NCI-H2029 (cell line): ENCODE data around the gene WDR27.
"Not testable (repeated sequence)": the region's sequence is repeated elsewhere in the genome, so short reads cannot be mapped to it uniquely, and the experiment has no call there.

Source experiments
- DNase-seq: peaks from one replicate; lab custom pipeline; 2025; lab: John Stamatoyannopoulos, UW

The WDR27 gene

GRCh38 chr6:169434554-169434953, 267.3 kb downstream of the WDR27 start:
- not testable (repeated sequence) for DNase-seq

- DNase-seq = no peak
These were observed 272.8 kb downstream of the WDR27 start for GRCh38 chr6:169429001-169429400.

- no peak for DNase-seq
These were observed 273.3 kb downstream of the WDR27 start for GRCh38 chr6:169428532-169428931.

DNA sequence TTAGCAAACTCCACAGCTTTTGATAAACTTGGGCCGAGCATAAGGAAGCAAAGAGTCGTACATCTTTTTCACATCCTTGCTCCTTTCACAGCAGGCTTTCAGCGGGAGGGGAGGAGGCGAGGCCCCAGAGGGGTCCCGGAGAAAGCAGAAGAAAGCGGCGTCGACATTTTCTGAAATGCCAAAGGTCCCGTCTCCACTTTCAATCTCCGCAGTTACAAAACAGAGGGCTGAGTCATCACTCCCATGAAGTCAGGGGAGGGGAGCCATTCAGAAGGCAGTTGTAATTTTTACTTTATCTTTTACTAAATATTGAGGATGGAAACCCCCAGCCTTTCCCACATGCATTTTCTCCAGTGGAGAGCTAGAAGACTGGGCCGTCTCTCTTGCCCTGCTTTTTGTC, 274.0 kb downstream of the WDR27 start:
- DNase-seq = no peak

- DNase-seq = no peak
These were observed 275.2 kb downstream of the WDR27 start for GRCh38 chr6:169426611-169427010.

GRCh38 chr6:169425628-169426370, 276.0 kb downstream of the WDR27 start:
- no peak for DNase-seq

DNA sequence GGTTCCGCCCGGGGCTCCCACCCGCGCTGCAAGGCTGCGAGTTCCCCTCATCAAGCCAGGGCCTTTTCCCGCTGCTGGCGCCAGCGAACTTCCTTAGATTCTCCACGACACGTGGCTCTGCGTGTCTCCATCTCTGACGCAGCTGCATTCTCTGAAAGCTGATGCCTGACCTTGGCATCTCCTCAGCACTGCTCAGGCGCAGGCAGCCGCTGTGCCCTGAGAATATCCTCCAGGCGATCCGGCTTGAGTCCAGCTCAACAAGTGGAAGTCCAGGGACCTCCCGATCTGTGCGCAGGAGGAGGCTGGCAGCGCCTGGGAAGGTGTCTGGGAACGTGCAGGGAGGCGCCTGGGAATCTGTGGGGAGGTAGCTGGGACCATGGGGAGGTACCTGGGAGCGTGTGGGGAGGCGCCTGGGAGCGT, 277.0 kb downstream of the WDR27 start:
- DNase-seq = peak; percentile 35

GRCh38 chr6:169424149-169424804, 277.6 kb downstream of the WDR27 start:
- DNase-seq = no peak

DNA sequence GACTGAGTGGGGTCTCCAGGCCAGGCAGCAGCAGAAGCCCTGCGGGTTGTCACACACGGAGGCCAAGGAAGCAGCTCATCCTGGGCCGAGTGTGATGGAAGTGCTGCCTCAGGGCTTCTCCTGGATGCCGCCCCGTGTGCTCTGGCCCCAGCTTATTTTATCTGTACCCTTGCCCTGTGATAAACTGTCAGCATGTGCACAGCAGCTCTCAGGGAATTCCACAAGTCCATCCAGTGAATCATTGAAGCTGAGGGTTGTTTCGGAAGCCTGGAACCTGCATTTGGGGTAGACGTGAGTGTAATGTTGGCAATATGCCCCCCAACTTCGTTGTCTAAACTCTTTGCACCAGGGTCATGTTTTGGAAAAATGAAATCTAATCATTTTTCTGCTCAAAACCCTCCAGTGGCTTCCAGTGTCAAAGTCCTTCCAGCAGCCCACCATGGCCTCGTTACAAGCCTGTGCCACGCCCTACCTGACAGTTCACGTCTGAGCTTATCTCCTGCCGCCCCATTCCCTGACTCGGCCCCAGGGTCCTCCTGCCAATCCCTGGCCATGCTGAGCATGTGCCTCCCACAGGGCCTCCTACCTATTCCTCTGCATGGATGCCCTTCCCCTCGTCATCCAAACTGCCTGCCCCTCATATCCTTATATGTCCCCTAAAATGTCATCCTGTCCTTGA, 280.1 kb downstream of the WDR27 start:
- DNase-seq = no peak

DNA sequence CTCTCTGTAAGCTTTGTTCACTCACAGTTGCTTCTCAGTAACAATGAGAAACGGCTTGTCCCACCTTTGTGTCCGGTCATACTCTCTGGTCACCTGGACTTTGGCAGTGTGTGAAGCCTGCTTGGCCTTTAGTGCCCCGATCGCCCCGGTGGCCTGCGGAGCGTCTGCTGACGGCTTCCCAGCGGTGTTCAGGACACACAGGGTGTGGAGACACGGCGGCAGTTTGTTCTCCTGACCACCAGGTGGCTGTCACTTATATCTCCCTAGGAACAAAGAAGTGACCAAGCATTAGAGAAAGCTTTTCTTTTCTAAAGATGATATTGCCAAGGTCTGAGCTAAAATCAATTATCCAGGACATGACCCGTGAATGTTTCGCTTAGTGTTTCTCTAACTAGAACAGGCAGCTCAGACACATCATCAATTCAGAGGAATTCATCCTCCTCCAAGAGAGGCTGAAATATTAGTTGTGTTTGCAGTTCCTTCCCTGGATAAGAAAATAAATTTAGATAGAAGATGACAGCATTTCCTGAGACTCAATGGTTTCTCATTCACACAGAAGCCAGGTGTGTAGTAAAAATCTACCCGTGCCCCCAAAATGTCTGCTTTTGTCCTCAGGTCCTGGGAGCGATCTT, 280.8 kb downstream of the WDR27 start:
- DNase-seq = no peak

- DNase-seq = no peak
These were observed 284.7 kb downstream of the WDR27 start for GRCh38 chr6:169417101-169417500.

DNA sequence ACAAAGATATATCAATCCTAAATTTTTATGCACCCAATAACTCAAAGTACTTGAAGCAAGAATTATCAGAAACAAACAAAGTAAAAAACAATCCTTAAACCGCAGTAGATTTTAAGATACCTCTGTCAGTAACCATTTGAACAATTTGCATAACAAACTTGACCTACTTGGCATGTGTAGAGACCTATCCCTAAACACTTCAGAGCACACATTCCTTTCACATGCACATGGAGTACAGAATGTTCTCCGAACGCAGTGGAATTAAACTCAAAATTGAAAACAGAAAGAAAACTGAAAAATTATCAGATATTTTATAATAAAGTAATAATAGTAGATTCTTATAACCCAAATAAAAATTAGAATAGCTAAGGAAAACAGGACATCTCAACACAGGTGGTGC, 285.6 kb downstream of the WDR27 start:
- no peak for DNase-seq

GRCh38 chr6:169415179-169415578, 286.6 kb downstream of the WDR27 start:
- DNase-seq = no peak

- no peak for DNase-seq
These were observed 290.1 kb downstream of the WDR27 start for GRCh38 chr6:169411722-169412121.

DNA sequence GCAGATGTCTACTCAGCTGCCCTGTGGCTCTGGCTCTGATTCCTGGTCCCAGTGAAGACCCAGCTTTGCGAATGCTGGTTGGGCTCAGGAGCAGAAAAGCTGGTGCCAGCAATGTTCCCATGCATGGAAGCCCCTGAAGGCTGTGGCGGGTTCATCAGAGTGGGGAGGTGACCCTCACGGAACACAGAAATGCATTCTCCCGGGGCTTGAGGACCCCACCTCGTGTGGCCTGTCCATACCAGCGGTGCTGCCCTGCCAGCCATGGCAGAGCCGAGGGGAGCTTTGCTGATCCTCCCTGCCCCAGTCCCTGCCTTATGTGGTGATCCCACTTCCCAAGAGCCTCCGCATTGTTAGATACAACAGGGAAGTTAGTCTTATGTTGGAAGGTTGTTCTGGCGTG, 290.5 kb downstream of the WDR27 start:
- DNase-seq = no peak

DNA sequence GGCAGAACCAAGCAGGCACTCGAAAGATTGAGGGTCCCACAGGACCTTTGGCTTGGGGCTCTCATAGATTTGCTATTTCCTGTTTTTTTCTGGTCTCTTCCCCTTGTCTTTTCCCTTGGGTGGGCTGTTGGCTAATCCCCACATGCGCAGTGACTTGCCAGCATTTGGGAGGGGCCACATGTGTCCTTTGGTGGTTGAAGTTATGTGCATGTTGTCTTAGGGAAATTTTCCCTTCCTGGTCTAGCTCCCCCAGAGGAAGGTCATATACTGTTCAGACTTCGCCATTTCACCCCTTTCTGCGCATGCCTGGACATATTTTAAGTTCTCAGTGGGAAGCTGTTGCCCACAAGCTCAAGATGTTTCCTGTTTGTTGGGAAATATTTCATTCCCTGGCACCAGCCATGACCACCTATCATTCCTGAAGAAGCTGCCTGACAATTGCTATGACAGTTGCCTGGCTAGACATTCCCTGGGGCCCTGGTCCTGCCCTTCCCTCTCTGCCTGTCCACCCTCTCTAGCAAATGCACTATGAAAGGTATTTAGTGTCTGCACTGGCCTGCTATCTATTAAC, 292.0 kb downstream of the WDR27 start:
- no peak for DNase-seq

DNA sequence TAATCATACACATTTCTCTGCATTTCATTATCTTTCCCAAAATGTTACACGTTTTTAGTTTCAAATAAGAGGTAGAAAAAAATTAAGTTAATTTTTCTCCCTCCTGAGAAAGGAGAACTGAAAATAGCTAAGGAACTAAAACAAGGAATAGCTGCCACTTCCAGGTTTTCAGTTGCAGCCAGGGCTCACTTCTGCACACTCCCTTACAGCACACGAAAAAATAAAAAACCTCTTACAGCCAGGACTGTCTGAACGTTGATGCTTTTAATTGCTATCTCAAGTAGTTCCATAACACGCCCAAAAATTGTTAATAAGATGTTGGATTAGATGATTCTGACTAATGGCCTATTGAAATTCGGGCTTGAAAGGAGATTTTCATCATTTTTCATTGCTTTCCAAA, 294.5 kb downstream of the WDR27 start:
- no peak for DNase-seq
